Stomach (tissue), 4 donors: ENCODE data around the gene AGFG1.

Experiments
- EP300 ChIP-seq: sonication (generic); formaldehyde crosslinking; IDR thresholded peaks from one replicate; pipeline ENCODE4 v1.6.1; 2017; ENCODE audit warnings: antibody characterized with exemption
- POLR2A ChIP-seq, 4 donors: fragments of 450-650 bp; IDR thresholded peaks; one replicate each; pipeline ENCODE4 v1.6.1; 2016; ENCODE audit warnings: antibody characterized with exemption in 4 of 4, control low read depth in 2 of 4, mild to moderate bottlenecking in 1 of 4, moderate library complexity in 1 of 4
- TF ChIP-seq, protein P1 (sequence below), 7 experiments: fragments of 450-650 bp in 4 of 7; fragments of 200-600 bp in 3 of 7; sonication (generic) in 3 of 7; IDR thresholded peaks; one replicate each; pipeline ENCODE4 v1.5.1; 2016 to 2019; ENCODE audit warnings: antibody characterized with exemption in 7 of 7, control low read depth in 2 of 7, mild to moderate bottlenecking in 1 of 7

DNA sequence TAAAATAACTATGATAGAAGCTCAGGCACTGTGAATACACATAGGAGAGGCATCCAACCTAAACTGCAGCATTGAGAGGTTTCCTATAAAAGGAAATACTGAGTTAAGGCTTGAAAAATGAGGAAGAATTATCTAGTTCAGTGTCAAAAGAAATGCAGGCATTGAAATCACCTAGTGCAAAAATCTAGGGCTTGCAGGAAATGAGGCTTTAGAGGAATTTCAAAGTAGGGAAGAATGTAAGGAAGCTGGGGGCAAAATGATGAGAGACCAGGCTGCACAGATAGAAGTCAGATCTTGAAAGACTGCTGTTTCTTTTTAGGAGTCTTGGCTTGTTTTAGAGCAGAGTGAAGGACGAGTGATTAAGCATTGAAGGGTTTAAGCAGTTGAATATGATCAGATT lies 98.7 kb downstream of the AGFG1 start:
- TF ChIP-seq POLR2A (IDR thresholded peaks at IDR 0.05) (no peak), EP300 (no peak)
- TF ChIP-seq, protein P1, sequence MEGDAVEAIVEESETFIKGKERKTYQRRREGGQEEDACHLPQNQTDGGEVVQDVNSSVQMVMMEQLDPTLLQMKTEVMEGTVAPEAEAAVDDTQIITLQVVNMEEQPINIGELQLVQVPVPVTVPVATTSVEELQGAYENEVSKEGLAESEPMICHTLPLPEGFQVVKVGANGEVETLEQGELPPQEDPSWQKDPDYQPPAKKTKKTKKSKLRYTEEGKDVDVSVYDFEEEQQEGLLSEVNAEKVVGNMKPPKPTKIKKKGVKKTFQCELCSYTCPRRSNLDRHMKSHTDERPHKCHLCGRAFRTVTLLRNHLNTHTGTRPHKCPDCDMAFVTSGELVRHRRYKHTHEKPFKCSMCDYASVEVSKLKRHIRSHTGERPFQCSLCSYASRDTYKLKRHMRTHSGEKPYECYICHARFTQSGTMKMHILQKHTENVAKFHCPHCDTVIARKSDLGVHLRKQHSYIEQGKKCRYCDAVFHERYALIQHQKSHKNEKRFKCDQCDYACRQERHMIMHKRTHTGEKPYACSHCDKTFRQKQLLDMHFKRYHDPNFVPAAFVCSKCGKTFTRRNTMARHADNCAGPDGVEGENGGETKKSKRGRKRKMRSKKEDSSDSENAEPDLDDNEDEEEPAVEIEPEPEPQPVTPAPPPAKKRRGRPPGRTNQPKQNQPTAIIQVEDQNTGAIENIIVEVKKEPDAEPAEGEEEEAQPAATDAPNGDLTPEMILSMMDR (IDR thresholded peaks at IDR 0.05), result no peak
